SK-N-MC (cell line): Measurements from ENCODE around the gene DNAJC16.

Experiments
- EZH2 ChIP-seq: fragments of 200-600 bp; sonication (generic); IDR thresholded peaks from one replicate; pipeline ENCODE4 v1.6.1; 2017; ENCODE audit warnings: antibody characterized with exemption
- FOXP2 ChIP-seq: optimal IDR thresholded peaks from 2 replicates; pipeline ENCODE3; 2011; ENCODE audit warnings: mild to moderate bottlenecking, moderate library complexity; ENCODE audit not compliant: insufficient read depth; ENCODE audit errors: extremely low read length, control extremely low read depth
- POLR2AphosphoS5 ChIP-seq: IDR thresholded peaks from 2 replicates; pipeline ENCODE4 v1.6.1; 2012; ENCODE audit warnings: mild to moderate bottlenecking, low read depth, low read length, borderline replicate concordance

DNA sequence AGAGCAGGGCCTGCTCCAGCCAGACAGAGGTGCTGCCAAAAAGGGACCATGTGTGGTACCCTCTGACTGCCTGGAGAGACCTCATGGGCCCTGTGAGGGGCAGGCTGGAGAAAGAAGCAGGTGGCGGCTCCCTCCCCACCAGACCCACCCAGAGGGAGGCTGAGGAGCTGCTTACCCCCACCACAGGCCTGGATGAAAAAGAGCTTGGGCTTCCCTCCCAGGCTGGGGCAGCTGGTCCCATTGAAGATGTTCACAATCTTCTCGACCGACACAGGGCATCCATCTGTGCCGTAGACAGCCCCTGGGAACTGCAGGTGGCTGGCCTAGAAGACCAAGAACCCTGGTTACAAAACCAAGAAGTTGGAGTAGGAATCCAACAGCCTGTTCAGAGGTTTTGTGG lies 22.2 kb upstream of the DNAJC16 start:
- TF ChIP-seq POLR2AphosphoS5 (no peak), EZH2 (no peak), FOXP2 (no peak)
